A549 (cell line): ENCODE data around the gene SPDYE6. TPM values are rescaled to one million over a fixed set of nuclear protein-coding genes. Genes with fewer than 3 reads are reported as not detected.

ENCODE experiments used
- ATAC-seq, 2 experiments: fragments of 200-7000 bp in 1 of 2; fragments of >200 bp in 1 of 2; cut with Nextera tagmentation in 1 of 2; cut with Tn5 transposase in 1 of 2; 3 replicates each; pipeline versions ENCODE4 v1.8.0 to v1.9.1; 2018 to 2020; ENCODE audit warnings: mild to moderate bottlenecking in 1 of 2, moderate library complexity in 1 of 2
- CTCF ChIA-PET: fragments of 300-600 bp; sonication (Branson Sonifier 250); formaldehyde crosslinking; extraction: SDS; loops from one replicate; lab custom pipeline; 2021; ENCODE audit warnings: antibody characterized with exemption, inconsistent platforms; lab: Yijun Ruan, JAX
- POLR2A ChIA-PET: fragments of 350-600 bp; formaldehyde crosslinking; extraction: SDS; loops from one replicate; lab custom pipeline; 2021; ENCODE audit warnings: antibody characterized with exemption, inconsistent platforms; lab: Yijun Ruan, JAX
- DNase-seq, 2 experiments: peaks; one replicate each; pipeline versions ENCODE4 v3.0.0 to v3.0.0-alpha.2; 2011 to 2016; ENCODE audit warnings: low read depth in 1 of 2, low spot score in 1 of 2
- FAIRE-seq: peaks from 2 replicates; lab custom pipeline; 2011; peaks lifted over from hg19 to GRCh38; lab: Jason Lieb, UNC
- H3K27ac ChIP-seq, 2 experiments: fragments of >200 bp; sonication (Bioruptor Twin); formaldehyde crosslinking; 3 replicates each; pipeline ENCODE4 v1.5.1; 2016 to 2017
- H3K4me1 ChIP-seq: fragments of >200 bp; sonication (Bioruptor Twin); formaldehyde crosslinking; 3 replicates; pipeline ENCODE4 v1.6.1; 2016
- H3K4me2 ChIP-seq: fragments of >200 bp; sonication (Bioruptor Twin); formaldehyde crosslinking; 3 replicates; pipeline ENCODE4 v1.6.1; 2016
- H3K4me3 ChIP-seq: fragments of >200 bp; sonication (Bioruptor Twin); formaldehyde crosslinking; 3 replicates; pipeline ENCODE4 v1.5.1; 2016
- H3K9me3 ChIP-seq: fragments of >200 bp; sonication (Bioruptor Twin); formaldehyde crosslinking; 3 replicates; pipeline ENCODE4 v1.6.1; 2016
- FOSB ChIP-seq: fragments of 250-450 bp; sonication (Bioruptor Pico); IDR thresholded peaks from 2 replicates; pipeline ENCODE4 v1.5.0; 2020; ENCODE audit warnings: mild to moderate bottlenecking, moderate library complexity
- FOXS1 ChIP-seq: fragments of 250-450 bp; sonication (Bioruptor Pico); IDR thresholded peaks from 2 replicates; pipeline ENCODE4 v1.5.0; 2020; ENCODE audit warnings: mild to moderate bottlenecking, moderate library complexity
- HOXA7 ChIP-seq: fragments of 250-450 bp; sonication (Bioruptor Pico); IDR thresholded peaks from 2 replicates; pipeline ENCODE4 v1.5.0; 2020; ENCODE audit warnings: mild to moderate bottlenecking, moderate library complexity
- HOXB13 ChIP-seq: fragments of 250-450 bp; sonication (Bioruptor Pico); IDR thresholded peaks from 2 replicates; pipeline ENCODE4 v1.5.0; 2020; ENCODE audit warnings: low read depth, mild to moderate bottlenecking, moderate library complexity
- JUNB ChIP-seq: fragments of >200 bp; sonication (Bioruptor Twin); formaldehyde crosslinking; IDR thresholded peaks from 2 replicates; pipeline ENCODE4 v1.6.1; 2016
- KDM5A ChIP-seq: fragments of 200-600 bp; sonication (generic); IDR thresholded peaks from 2 replicates; pipeline ENCODE4 v1.6.1; 2016; ENCODE audit warnings: antibody characterized with exemption, mild to moderate bottlenecking
- MYC ChIP-seq: IDR thresholded peaks from 2 replicates; pipeline ENCODE4 v1.6.1; 2012; ENCODE audit warnings: mild to moderate bottlenecking, inconsistent platforms, low read length, improper control_type of control experiment, borderline replicate concordance
- NPAS2 ChIP-seq: fragments of 250-450 bp; sonication (Bioruptor Pico); IDR thresholded peaks from 2 replicates; pipeline ENCODE4 v1.8.0; 2022; ENCODE audit warnings: mild to moderate bottlenecking, moderate library complexity, borderline replicate concordance
- NR3C1 ChIP-seq: fragments of >200 bp; sonication (Bioruptor Twin); formaldehyde crosslinking; IDR thresholded peaks from 3 replicates; pipeline ENCODE4 v1.6.1; 2017
- POLR2AphosphoS2 ChIP-seq: conservative IDR thresholded peaks from 2 replicates; pipeline ENCODE4 v1.6.1; 2012; ENCODE audit warnings: low read length, improper control_type of control experiment, inconsistent platforms
- RNF2 ChIP-seq: fragments of 200-600 bp; sonication (generic); IDR thresholded peaks from 2 replicates; pipeline ENCODE4 v1.6.1; 2016; ENCODE audit warnings: low read depth, mild to moderate bottlenecking, antibody characterized with exemption, moderate library complexity, borderline replicate concordance
- SMC3 ChIP-seq: fragments of >200 bp; sonication (Bioruptor Twin); formaldehyde crosslinking; IDR thresholded peaks from 3 replicates; pipeline ENCODE4 v1.6.1; 2018; ENCODE audit warnings: inconsistent platforms
- SREBF2 ChIP-seq: fragments of 450-650 bp; IDR thresholded peaks from 2 replicates; pipeline ENCODE4 v1.6.1; 2014; ENCODE audit warnings: mild to moderate bottlenecking, moderate library complexity
- TFCP2L1 ChIP-seq: fragments of 250-450 bp; sonication (Bioruptor Pico); IDR thresholded peaks from 2 replicates; pipeline ENCODE4 v1.5.0; 2021; ENCODE audit warnings: mild to moderate bottlenecking
- ZC3H11A ChIP-seq: fragments of 450-650 bp; IDR thresholded peaks from 2 replicates; pipeline ENCODE4 v1.6.1; 2014; ENCODE audit warnings: antibody characterized with exemption, mild to moderate bottlenecking
- ZFP36 ChIP-seq: fragments of 450-650 bp; IDR thresholded peaks from 2 replicates; pipeline ENCODE4 v1.6.1; 2014; ENCODE audit warnings: borderline replicate concordance; ENCODE audit not compliant: partially characterized antibody
- ZSCAN20 ChIP-seq: fragments of 250-450 bp; sonication (Bioruptor Pico); IDR thresholded peaks from 2 replicates; pipeline ENCODE4 v1.8.0; 2022; ENCODE audit warnings: mild to moderate bottlenecking, moderate library complexity
- WGBS: methylation state at CpG from one replicate; pipeline ENCODE4 v1.1.6; 2017; ENCODE audit errors: missing lambda C conversion rate; 5-methylcytosine and 5-hydroxymethylcytosine counted together
- polyA plus RNA-seq, 4 experiments: library from polyadenylated mRNA; depleted of rRNA in 3 of 4; stranded (reverse); fragments of >200 nt; fragmentation: RNase III in 1 of 4; extraction: RNeasy Plus Mini Kit Qiagen cat#74134 plus additional on column Dnase treatment in 1 of 4; gene quantifications; 2 replicates in 3 of 4; 3 replicates in 1 of 4; pipeline ENCODE4 v1.2.3, GENCODE V29; 2011 to 2017
- TF ChIP-seq, protein P1 (sequence below): fragments of >200 bp; sonication (Bioruptor Twin); formaldehyde crosslinking; IDR thresholded peaks from 3 replicates; pipeline ENCODE4 v1.5.1; 2016
- TF ChIP-seq, protein P2 (sequence below): fragments of 250-450 bp; sonication (Bioruptor Pico); IDR thresholded peaks from 2 replicates; pipeline ENCODE4 v1.5.0; 2021; ENCODE audit warnings: mild to moderate bottlenecking, moderate library complexity, borderline replicate concordance
- TF ChIP-seq, protein P3 (sequence below): IDR thresholded peaks from 2 replicates; pipeline ENCODE4 v1.6.1; 2012
- TF ChIP-seq, protein P4 (sequence below): fragments of 250-450 bp; sonication (Bioruptor Pico); IDR thresholded peaks from 2 replicates; pipeline ENCODE4 v1.5.0; 2020; ENCODE audit warnings: low read depth, mild to moderate bottlenecking, moderate library complexity
- TF ChIP-seq, protein P5 (sequence below): IDR thresholded peaks from 2 replicates; pipeline ENCODE4 v1.6.1; 2012; ENCODE audit warnings: low read depth, borderline replicate concordance

The SPDYE6 gene
- polyA plus RNA-seq, 2 of the 4 experiments (the other 2 are of a cell fraction) = not detected

DNA sequence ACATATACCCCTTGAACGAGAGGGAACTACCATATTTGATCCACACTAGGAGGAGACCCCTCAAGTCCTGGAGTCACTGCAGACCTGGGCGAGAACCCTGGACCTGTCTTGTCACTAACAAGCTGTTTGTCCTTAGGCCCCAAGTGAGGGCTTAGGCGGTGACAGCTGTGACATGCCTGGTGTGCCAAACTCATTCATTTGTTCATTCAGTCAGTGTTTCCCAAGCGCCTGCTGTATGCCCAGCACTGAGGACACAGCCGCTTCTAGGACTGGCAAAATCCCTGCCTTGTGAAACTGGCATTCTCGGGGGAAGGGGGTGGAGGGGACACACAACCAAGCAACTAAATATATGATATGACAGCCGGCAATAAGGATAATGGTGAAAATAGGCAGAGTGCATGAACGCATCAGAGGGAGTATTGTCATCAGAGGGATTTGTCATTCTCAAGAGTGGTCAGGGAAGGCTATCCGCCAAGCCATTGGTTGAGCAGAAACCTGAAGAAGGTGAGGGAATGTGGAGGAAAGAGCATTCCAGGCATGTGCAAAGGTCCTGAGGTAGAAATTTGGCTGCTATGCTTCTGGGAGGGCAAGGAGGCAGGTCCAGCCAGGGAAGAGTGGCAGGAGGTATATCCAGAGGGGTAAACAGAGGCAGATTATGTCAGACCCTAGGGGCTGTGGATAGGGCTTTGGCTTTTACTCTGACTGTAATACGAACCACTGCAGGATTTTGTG is 58.6 kb downstream of the SPDYE6 start (continued):
- TF ChIP-seq, protein P1, sequence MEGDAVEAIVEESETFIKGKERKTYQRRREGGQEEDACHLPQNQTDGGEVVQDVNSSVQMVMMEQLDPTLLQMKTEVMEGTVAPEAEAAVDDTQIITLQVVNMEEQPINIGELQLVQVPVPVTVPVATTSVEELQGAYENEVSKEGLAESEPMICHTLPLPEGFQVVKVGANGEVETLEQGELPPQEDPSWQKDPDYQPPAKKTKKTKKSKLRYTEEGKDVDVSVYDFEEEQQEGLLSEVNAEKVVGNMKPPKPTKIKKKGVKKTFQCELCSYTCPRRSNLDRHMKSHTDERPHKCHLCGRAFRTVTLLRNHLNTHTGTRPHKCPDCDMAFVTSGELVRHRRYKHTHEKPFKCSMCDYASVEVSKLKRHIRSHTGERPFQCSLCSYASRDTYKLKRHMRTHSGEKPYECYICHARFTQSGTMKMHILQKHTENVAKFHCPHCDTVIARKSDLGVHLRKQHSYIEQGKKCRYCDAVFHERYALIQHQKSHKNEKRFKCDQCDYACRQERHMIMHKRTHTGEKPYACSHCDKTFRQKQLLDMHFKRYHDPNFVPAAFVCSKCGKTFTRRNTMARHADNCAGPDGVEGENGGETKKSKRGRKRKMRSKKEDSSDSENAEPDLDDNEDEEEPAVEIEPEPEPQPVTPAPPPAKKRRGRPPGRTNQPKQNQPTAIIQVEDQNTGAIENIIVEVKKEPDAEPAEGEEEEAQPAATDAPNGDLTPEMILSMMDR = no peak
- TF ChIP-seq SREBF2 (no peak), JUNB (no peak), NPAS2 (CRISPR knock-in tag) (no peak)

DNA sequence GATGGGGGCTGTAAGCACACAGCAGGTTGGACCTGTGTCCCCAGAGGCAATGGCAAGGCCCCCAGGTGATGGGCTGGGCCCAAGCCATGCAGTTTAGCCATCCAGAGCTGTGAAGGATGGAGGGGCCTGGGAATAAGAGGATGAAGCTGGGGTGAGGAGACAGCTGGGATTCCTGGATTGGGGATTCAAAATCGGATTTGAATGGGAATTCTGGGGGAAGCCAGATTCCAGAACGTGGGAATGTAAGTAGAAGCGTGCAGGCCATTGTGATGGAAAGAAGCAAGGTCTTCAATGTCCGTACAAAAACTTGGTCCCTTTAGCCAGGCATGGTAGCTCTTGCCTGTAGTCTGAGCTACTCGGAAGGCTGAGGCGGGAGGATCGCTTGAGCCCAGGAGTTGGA is 59.7 kb downstream of the SPDYE6 start:
- TF ChIP-seq NPAS2 (CRISPR knock-in tag) = no peak
- TF ChIP-seq MYC = no peak
- no peak for TF ChIP-seq FOXS1 (CRISPR knock-in tag)
- TF ChIP-seq, protein P2, sequence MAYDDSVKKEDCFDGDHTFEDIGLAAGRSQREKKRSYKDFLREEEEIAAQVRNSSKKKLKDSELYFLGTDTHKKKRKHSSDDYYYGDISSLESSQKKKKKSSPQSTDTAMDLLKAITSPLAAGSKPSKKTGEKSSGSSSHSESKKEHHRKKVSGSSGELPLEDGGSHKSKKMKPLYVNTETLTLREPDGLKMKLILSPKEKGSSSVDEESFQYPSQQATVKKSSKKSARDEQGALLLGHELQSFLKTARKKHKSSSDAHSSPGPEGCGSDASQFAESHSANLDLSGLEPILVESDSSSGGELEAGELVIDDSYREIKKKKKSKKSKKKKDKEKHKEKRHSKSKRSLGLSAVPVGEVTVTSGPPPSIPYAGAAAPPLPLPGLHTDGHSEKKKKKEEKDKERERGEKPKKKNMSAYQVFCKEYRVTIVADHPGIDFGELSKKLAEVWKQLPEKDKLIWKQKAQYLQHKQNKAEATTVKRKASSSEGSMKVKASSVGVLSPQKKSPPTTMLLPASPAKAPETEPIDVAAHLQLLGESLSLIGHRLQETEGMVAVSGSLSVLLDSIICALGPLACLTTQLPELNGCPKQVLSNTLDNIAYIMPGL (CRISPR knock-in tag) = no peak
- TF ChIP-seq TFCP2L1 (CRISPR knock-in tag) = no peak
- TF ChIP-seq HOXB13 (CRISPR knock-in tag) = no peak
- TF ChIP-seq, protein P3, sequence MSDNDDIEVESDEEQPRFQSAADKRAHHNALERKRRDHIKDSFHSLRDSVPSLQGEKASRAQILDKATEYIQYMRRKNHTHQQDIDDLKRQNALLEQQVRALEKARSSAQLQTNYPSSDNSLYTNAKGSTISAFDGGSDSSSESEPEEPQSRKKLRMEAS = no peak
- TF ChIP-seq ZSCAN20 = no peak
- TF ChIP-seq, protein P4, sequence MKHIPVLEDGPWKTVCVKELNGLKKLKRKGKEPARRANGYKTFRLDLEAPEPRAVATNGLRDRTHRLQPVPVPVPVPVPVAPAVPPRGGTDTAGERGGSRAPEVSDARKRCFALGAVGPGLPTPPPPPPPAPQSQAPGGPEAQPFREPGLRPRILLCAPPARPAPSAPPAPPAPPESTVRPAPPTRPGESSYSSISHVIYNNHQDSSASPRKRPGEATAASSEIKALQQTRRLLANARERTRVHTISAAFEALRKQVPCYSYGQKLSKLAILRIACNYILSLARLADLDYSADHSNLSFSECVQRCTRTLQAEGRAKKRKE (CRISPR knock-in tag) = no peak
- no peak for TF ChIP-seq ZFP36
- TF ChIP-seq HOXA7 (CRISPR knock-in tag) = no peak
- TF ChIP-seq NR3C1 = no peak
- TF ChIP-seq FOSB (CRISPR knock-in tag) = no peak
- no peak for TF ChIP-seq POLR2AphosphoS2
- no peak for TF ChIP-seq RNF2
- 79% methylated on average over 7 of the region's 7 CpGs for WGBS
- no peak overlapping the region for H3K4me3 ChIP-seq
- no peaks in the 10 kb centered on the region for H3K9me3 ChIP-seq
- no peak overlapping the region for H3K4me2 ChIP-seq
- H3K27ac ChIP-seq = no peak overlapping the region
- H3K4me1 ChIP-seq = peaks cover 6% of the 10 kb centered on the region; the same call in 1 of the 3 replicates
- DNase-seq (no peak), FAIRE-seq (no peak), ATAC-seq (no peak)
- CTCF ChIA-PET = interaction anchor here (0.8 to 1.1 kb wide), 4 partner anchors 10 to 95 kb away, joined by 3 read pairs; no protein-coding TSS in a partner anchor
- POLR2A ChIA-PET = no interaction called here

DNA sequence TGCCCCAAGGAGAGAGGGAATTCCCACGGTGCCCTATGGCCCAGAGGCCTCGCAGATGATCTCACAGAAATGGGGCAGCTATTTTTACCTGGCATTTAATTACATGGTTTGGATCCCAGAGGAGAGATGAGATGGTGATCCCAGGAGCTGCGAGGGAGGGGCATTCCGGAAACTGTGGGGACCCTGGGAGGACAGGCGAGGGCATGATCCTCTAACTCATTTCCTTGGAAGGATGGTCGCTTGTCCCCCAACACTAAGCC is 60.1 kb downstream of the SPDYE6 start:
- Histone ChIP-seq H3K4me1 (peaks cover 6% of the 10 kb centered on the region; the same call in 1 of the 3 replicates), H3K27ac (no peak overlapping the region), H3K4me2 (no peak overlapping the region), H3K9me3 (no peaks in the 10 kb centered on the region), H3K4me3 (no peak overlapping the region)
- ATAC-seq (no peak), DNase-seq (no peak), FAIRE-seq (no peak)
- POLR2A ChIA-PET = no interaction called here
- CTCF ChIA-PET = interaction anchor here (0.8 to 1.1 kb wide), 3 partner anchors 10 to 96 kb away, joined by 3 read pairs; no protein-coding TSS in a partner anchor
- no peak for TF ChIP-seq SMC3
- TF ChIP-seq ZC3H11A = no peak
- TF ChIP-seq, protein P5, sequence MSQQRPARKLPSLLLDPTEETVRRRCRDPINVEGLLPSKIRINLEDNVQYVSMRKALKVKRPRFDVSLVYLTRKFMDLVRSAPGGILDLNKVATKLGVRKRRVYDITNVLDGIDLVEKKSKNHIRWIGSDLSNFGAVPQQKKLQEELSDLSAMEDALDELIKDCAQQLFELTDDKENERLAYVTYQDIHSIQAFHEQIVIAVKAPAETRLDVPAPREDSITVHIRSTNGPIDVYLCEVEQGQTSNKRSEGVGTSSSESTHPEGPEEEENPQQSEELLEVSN = no peak
- no peak for TF ChIP-seq HOXA7 (CRISPR knock-in tag)
- TF ChIP-seq KDM5A = no peak
- no peak for TF ChIP-seq NR3C1
- 83% methylated on average over 6 of the region's 6 CpGs for WGBS
